Neural cell (in vitro differentiated cells): ENCODE data around the gene SPDYE18. TPM values are rescaled to one million over a fixed set of nuclear protein-coding genes. Genes with fewer than 3 reads are reported as not detected.
A peak's percentile ranks its signal among the peaks of the same experiment; 100 is the strongest.
"Not testable (repeated sequence)": the region's sequence is repeated elsewhere in the genome, so short reads cannot be mapped to it uniquely, and the experiment has no call there.

Source experiments
- H2AFZ ChIP-seq: fragments of 200-600, 300-800 bp; sonication (generic), shearing (Covaris generic); 2 replicates; pipeline ENCODE4 v1.6.0; 2014; ENCODE audit warnings: low read depth, mild to moderate bottlenecking, antibody characterized with exemption, low read length, moderate library complexity
- H3F3A ChIP-seq: fragments of 200-600 bp; shearing (Covaris generic); 2 replicates; pipeline ENCODE4 v1.6.1; 2016; ENCODE audit warnings: mild to moderate bottlenecking, moderate library complexity, mixed read lengths, antibody characterized with exemption, low read length; ENCODE audit not compliant: insufficient read depth, poor library complexity, severe bottlenecking
- H3K27ac ChIP-seq: fragments of 200-600, 300-800 bp; sonication (generic), shearing (Covaris generic); 2 replicates; pipeline ENCODE4 v1.5.1; 2014; ENCODE audit warnings: mild to moderate bottlenecking, low read length, moderate library complexity
- H3K27me3 ChIP-seq: fragments of 300-800, 200-600 bp; sonication (generic), shearing (Covaris generic); 2 replicates; pipeline ENCODE4 v1.6.0; 2014; ENCODE audit warnings: mild to moderate bottlenecking, low read depth, low read length, moderate library complexity; ENCODE audit not compliant: insufficient read depth
- H3K36me3 ChIP-seq: fragments of 300-800, 200-600 bp; sonication (generic), shearing (Covaris generic); 2 replicates; pipeline ENCODE4 v1.5.1; 2014; ENCODE audit warnings: mild to moderate bottlenecking, antibody characterized with exemption, low read length, moderate library complexity; ENCODE audit not compliant: insufficient read depth
- H3K4me2 ChIP-seq: fragments of 300-800, 200-600 bp; sonication (generic), shearing (Covaris generic); 2 replicates; pipeline ENCODE4 v1.6.0; 2014; ENCODE audit warnings: mild to moderate bottlenecking, low read length
- H3K4me3 ChIP-seq: fragments of 300-800, 200-600 bp; sonication (generic), shearing (Covaris generic); 2 replicates; pipeline ENCODE4 v1.5.1; 2014; ENCODE audit warnings: mild to moderate bottlenecking, low read length, moderate library complexity
- H3K79me2 ChIP-seq: fragments of 200-600 bp; shearing (Covaris generic); replicated peaks from 2 replicates; pipeline ENCODE4 v1.6.0; 2014; ENCODE audit warnings: mild to moderate bottlenecking, low read length, moderate library complexity; ENCODE audit not compliant: insufficient read depth
- H3K9ac ChIP-seq: fragments of 300-800, 200-600 bp; sonication (generic), shearing (Covaris generic); 2 replicates; pipeline ENCODE4 v1.6.1; 2016; ENCODE audit warnings: mild to moderate bottlenecking, low read length, mixed read lengths
- H3K9me2 ChIP-seq: fragments of 200-600 bp; shearing (Covaris generic); 2 replicates; pipeline ENCODE4 v1.6.1; 2016; ENCODE audit warnings: mild to moderate bottlenecking, low read length, mixed read lengths; ENCODE audit not compliant: insufficient read depth
- H3K9me3 ChIP-seq: fragments of 200-600, 300-800 bp; sonication (generic), shearing (Covaris generic); 2 replicates; pipeline ENCODE4 v1.6.1; 2016; ENCODE audit warnings: mild to moderate bottlenecking, mixed run types, low read length, moderate library complexity, mixed read lengths
- H4K20me1 ChIP-seq: fragments of 200-600 bp; shearing (Covaris generic); 2 replicates; pipeline ENCODE4 v1.6.1; 2016; ENCODE audit warnings: mild to moderate bottlenecking, mixed run types; ENCODE audit not compliant: insufficient read depth
- POLR2AphosphoS5 ChIP-seq: IDR thresholded peaks from 2 replicates; pipeline ENCODE4 v1.6.1; 2012
- polyA plus RNA-seq: library from polyadenylated mRNA; depleted of rRNA; stranded (reverse); fragments of >200 nt; gene quantifications from 2 replicates; pipeline ENCODE4 v1.2.3, GENCODE V29; 2014

Gene SPDYE18
- polyA plus RNA-seq, 1 donor from 2014 or later = 1.2 TPM

DNA sequence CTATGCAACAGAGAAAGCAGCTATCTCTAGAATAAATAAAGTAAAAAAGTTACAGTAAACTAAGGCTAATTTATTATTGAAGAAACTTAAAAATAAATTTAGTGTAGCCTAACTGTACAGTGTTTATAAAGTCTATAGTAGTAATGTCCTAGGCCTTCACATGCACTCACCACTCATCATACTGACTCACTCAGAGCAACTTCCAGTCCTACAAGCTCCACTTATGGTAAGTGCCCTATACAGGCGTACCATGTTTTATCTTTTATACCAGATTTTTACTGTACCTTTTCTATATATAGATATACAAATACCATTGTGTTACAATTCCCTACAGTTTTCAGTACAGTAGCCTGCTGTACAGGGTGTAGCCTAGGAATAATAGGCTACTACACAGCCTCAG lies 19.8 kb upstream of the SPDYE18 start:
- not testable (repeated sequence) for H3K36me3 ChIP-seq, H3K79me2 ChIP-seq

DNA sequence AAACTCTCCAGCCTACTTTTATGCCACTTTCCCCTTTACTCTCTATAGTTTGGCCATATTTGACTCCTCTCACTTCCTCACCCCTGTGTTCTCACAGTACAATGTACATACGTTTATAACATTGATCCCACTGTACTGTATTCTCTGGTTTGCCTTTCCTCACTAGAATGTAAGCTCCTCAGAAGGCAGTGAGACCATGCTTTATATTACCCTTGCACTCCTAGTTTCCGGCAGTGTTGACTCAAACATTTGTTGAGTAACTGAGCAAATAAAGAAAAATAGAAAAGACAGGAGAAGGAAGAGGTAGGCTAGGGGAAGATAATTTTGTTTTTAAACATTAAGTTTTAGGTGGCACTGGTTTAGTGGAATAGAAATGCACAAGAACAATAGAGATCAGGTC lies 17.9 kb upstream of the SPDYE18 start:
- H2AFZ ChIP-seq, H3K27ac ChIP-seq, H3K9me3 ChIP-seq, H3K79me2 ChIP-seq, H3K27me3 ChIP-seq, H3K9ac ChIP-seq, H3F3A ChIP-seq, H3K4me3 ChIP-seq, H4K20me1 ChIP-seq, H3K36me3 ChIP-seq, H3K9me2 ChIP-seq, H3K4me2 ChIP-seq: not testable (repeated sequence)

More for the DNA sequence above, 19.8 kb upstream of the SPDYE18 start:
- not testable (repeated sequence) for H2AFZ ChIP-seq, H3K27me3 ChIP-seq, H3K4me3 ChIP-seq, H3K9ac ChIP-seq, H3K9me3 ChIP-seq, H3K27ac ChIP-seq, H3F3A ChIP-seq, H4K20me1 ChIP-seq, H3K9me2 ChIP-seq, H3K4me2 ChIP-seq

DNA sequence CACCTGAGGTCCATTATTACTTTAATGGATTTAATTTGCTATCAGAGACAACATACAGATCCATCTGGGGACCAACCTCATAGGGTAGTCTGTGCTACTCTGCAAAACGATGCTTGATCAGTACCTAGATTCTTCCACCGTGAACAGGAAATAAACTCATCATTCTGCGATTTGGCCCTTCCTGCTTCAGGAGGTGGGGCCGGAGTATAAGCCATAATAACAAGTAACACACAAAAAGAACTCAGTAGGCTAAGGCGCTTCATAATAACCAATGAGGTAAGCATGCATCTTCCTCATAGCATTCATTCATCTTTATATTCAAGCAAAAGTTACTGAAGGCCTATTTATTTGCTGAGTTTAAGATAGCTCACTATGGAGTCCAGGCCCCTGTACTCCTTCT lies 17.3 kb upstream of the SPDYE18 start:
- not testable (repeated sequence) for H3K9ac ChIP-seq, H3K36me3 ChIP-seq, H3K4me2 ChIP-seq

DNA sequence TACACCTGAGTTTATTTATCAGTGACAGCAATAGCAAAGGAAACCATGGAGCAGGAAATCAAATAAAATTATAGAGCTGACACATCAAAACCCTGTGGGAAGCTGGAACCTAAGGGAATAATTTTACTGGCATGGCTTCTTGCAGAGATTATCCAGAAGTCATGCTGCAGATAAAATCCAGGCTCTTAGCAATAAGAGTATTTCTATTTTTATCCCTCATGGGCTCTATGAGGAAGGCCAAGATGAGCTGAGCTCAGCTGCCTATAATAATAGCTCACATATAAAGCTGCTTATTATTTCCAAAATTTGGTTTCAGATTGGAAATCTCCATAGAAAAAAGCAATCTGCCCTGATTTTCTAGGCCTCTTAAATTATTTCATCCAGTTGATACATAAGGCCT lies 16.8 kb upstream of the SPDYE18 start:
- H3K27ac ChIP-seq, H3K9ac ChIP-seq, H3K4me2 ChIP-seq, H3F3A ChIP-seq, H2AFZ ChIP-seq, H3K9me2 ChIP-seq, H4K20me1 ChIP-seq, H3K36me3 ChIP-seq, H3K27me3 ChIP-seq, H3K79me2 ChIP-seq, H3K4me3 ChIP-seq, H3K9me3 ChIP-seq: not testable (repeated sequence)
- TF ChIP-seq POLR2AphosphoS5 = peak; percentile 26

More for the DNA sequence above, 17.3 kb upstream of the SPDYE18 start:
- not testable (repeated sequence) for H3F3A ChIP-seq, H3K9me2 ChIP-seq, H3K4me3 ChIP-seq, H3K27me3 ChIP-seq, H3K79me2 ChIP-seq, H2AFZ ChIP-seq, H3K9me3 ChIP-seq, H3K27ac ChIP-seq, H4K20me1 ChIP-seq

DNA sequence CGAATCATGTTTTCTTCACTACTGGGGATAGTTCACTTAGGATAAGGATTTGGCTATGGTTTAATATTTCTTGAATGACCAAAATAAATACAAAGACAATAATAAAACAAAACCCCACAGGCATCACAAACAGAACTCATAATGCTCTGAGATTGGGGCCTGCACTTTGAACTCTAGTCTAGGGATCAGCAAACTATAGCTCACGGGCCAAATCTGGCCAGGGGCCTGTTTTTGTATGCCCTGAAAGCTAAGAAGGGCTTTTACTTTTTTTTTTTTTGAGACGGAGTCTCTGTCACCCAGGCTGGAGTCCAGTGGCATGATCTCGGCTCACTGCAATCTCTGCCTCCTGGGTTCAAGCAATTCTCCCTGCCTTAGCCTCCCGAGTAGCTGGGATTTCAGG lies 14.7 kb upstream of the SPDYE18 start:
- H3K4me3 ChIP-seq, H3K36me3 ChIP-seq, H3K9me3 ChIP-seq, H3K27ac ChIP-seq, H4K20me1 ChIP-seq, H2AFZ ChIP-seq, H3K27me3 ChIP-seq, H3K9me2 ChIP-seq, H3K9ac ChIP-seq, H3F3A ChIP-seq, H3K4me2 ChIP-seq, H3K79me2 ChIP-seq: not testable (repeated sequence)

DNA sequence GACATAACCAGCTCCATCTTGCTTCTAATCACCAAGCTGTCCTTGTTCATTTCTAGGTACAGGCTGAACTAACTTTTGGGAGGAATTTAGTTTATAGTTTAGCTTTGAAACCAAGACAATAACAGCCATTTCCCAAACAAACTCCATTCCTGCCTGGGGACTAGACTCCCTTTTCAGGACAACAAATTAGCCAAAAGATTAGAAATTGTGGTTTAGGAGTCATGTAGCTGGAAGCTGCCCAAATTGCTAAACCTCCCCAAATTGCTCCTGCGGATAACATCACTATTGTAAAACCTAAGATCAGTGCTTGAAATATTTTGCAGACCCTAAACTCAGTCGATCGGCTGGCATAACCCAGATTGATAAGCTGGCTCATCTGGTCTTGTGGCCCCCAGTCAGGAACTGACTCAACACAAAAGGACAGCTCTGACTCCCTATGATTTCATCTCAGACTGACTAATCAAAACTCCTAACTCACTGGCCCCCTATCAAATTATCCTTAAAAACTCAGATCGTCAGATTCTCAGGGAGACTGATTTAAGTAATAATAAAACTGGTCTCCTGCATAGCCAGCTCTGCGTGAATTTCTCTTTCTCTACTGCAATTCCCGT lies 12.5 kb upstream of the SPDYE18 start:
- not testable (repeated sequence) for H3K79me2 ChIP-seq, H3F3A ChIP-seq, H3K4me3 ChIP-seq, H3K27ac ChIP-seq, H3K36me3 ChIP-seq, H3K9ac ChIP-seq, H4K20me1 ChIP-seq, H3K9me2 ChIP-seq, H2AFZ ChIP-seq, H3K4me2 ChIP-seq, H3K9me3 ChIP-seq, H3K27me3 ChIP-seq

DNA sequence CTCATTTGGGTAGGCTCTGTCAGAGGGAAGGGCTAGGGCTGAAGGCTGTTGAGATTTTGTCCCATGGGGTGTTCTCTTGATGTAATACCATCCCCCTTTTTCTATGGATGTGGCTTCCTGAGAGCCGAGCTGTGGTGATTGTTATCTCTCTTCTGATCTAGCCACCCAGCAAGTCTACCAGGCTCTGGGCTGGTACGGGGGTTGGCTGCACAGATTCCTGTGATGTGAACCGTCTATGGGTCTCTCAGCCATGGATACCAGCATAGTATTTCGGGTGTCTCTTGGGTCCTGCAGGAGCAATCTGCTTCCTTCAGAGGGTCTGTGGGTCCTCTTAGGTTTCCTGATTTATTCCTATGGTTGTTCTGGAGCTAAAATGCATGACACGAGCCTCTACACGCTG lies 8.8 kb upstream of the SPDYE18 start:
- not testable (repeated sequence) for H3K9ac ChIP-seq, H2AFZ ChIP-seq, H3K36me3 ChIP-seq, H3K4me3 ChIP-seq, H3K9me3 ChIP-seq, H4K20me1 ChIP-seq, H3K27me3 ChIP-seq, H3K27ac ChIP-seq, H3F3A ChIP-seq, H3K79me2 ChIP-seq, H3K4me2 ChIP-seq, H3K9me2 ChIP-seq

DNA sequence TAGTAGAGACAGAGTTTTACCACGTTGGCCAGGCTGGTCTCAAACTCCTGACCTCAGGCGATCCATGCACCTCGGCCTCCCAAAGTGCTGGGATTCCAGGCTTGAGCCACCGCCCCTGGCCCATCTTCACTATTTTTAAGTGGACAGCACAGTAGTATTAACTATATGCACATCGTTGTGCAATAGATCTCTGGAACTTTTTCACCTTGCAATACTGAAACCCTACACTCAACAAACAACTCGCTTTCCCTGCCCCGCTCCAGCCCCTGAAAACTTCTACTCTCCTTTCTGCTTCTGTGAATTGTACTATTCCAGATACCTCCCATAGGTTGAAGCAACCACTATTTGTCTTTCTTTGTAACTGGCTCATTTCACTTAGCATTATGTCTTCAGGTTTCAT lies 3.5 kb upstream of the SPDYE18 start:
- H3K27ac ChIP-seq, H4K20me1 ChIP-seq, H3K9me2 ChIP-seq, H3K4me3 ChIP-seq, H3K79me2 ChIP-seq, H3F3A ChIP-seq, H3K36me3 ChIP-seq, H3K4me2 ChIP-seq, H2AFZ ChIP-seq, H3K9me3 ChIP-seq, H3K9ac ChIP-seq, H3K27me3 ChIP-seq: not testable (repeated sequence)
